GM21390 (cell line): ENCODE results near the gene SINHCAF.
A peak's percentile ranks its signal among the peaks of the same experiment; 100 is the strongest.
"Not testable (repeated sequence)": the region's sequence is repeated elsewhere in the genome, so short reads cannot be mapped to it uniquely, and the experiment has no call there.

Source experiments
- ATAC-seq: cut with Tn5 transposase; IDR thresholded peaks from one replicate; pipeline ENCODE4 v1.9.1; 2021; ENCODE audit not compliant: unreplicated experiment

The SINHCAF gene

GRCh38 chr12:31325877-31326631, at the start of gene SINHCAF:
Gene SINHCAF (minus strand): TSS chr12:31326150. CDS start chr12:31298204, 27,946 bp downstream.
- ATAC-seq: peak; percentile 51

- not testable (repeated sequence) for ATAC-seq
These were observed 49.5 kb upstream of the SINHCAF start for GRCh38 chr12:31375422-31375821.

- ATAC-seq: no peak
These were observed 45.3 kb upstream of the SINHCAF start for GRCh38 chr12:31371256-31371620.

- no peak for ATAC-seq
These were observed 44.7 kb upstream of the SINHCAF start for GRCh38 chr12:31370531-31371255.

- ATAC-seq: no peak
These were observed 44.0 kb upstream of the SINHCAF start for GRCh38 chr12:31369712-31370521.

- ATAC-seq: no peak
These were observed 42.9 kb upstream of the SINHCAF start for GRCh38 chr12:31368666-31369361.

GRCh38 chr12:31366104-31366621, 40.2 kb upstream of the SINHCAF start:
- ATAC-seq: no peak

- ATAC-seq: no peak
These were observed 37.9 kb upstream of the SINHCAF start for GRCh38 chr12:31363831-31364230.

GRCh38 chr12:31363416-31363809, 37.5 kb upstream of the SINHCAF start:
- no peak for ATAC-seq

- ATAC-seq: peak; percentile 81
These were observed 36.9 kb upstream of the SINHCAF start for GRCh38 chr12:31362759-31363415.

GRCh38 chr12:31362115-31362758, 36.3 kb upstream of the SINHCAF start:
- peak; percentile 45 for ATAC-seq

- ATAC-seq: no peak
These were observed 35.8 kb upstream of the SINHCAF start for GRCh38 chr12:31361730-31362114.

- no peak for ATAC-seq
These were observed 29.8 kb upstream of the SINHCAF start for GRCh38 chr12:31355747-31356107.

- ATAC-seq: no peak
These were observed 28.1 kb upstream of the SINHCAF start for GRCh38 chr12:31353750-31354708.

GRCh38 chr12:31346267-31346666, 20.3 kb upstream of the SINHCAF start:
- ATAC-seq: no peak

- ATAC-seq: no peak
These were observed 17.2 kb upstream of the SINHCAF start for GRCh38 chr12:31343139-31343538.

GRCh38 chr12:31342286-31342685, 16.3 kb upstream of the SINHCAF start:
- no peak for ATAC-seq

GRCh38 chr12:31339831-31340622, 14.1 kb upstream of the SINHCAF start:
- no peak for ATAC-seq
